Smooth muscle cell (in vitro differentiated cells): ENCODE results near the gene MAMSTR. TPM values are rescaled to one million over a fixed set of nuclear protein-coding genes. Genes with fewer than 3 reads are reported as not detected.

Source experiments
- DNase-seq: peaks from one replicate; lab custom pipeline; 2025; ENCODE audit not compliant: unreplicated experiment; lab: John Stamatoyannopoulos, UW
- H2AFZ ChIP-seq: fragments of 200-600 bp; sonication (generic); 2 replicates; pipeline ENCODE4 v1.6.0; 2016; ENCODE audit warnings: antibody characterized with exemption, low read depth, mild to moderate bottlenecking
- H3F3A ChIP-seq: fragments of 200-600 bp; sonication (generic); 2 replicates; pipeline ENCODE4 v1.6.0; 2017; ENCODE audit warnings: antibody characterized with exemption, low read depth
- H3K27ac ChIP-seq: fragments of 200-600 bp; sonication (generic); 2 replicates; pipeline ENCODE4 v1.5.1; 2016; ENCODE audit warnings: low read depth, mild to moderate bottlenecking
- H3K27me3 ChIP-seq: fragments of 200-600 bp; sonication (generic); 2 replicates; pipeline ENCODE4 v1.6.1; 2016; ENCODE audit warnings: low read depth, mild to moderate bottlenecking
- H3K36me3 ChIP-seq: fragments of 200-600 bp; sonication (generic); 2 replicates; pipeline ENCODE4 v1.5.1; 2016; ENCODE audit warnings: low read depth
- H3K4me1 ChIP-seq: fragments of 200-600 bp; sonication (generic); 2 replicates; pipeline ENCODE4 v1.5.1; 2016; ENCODE audit warnings: low read depth
- H3K4me2 ChIP-seq: fragments of 200-600 bp; sonication (generic); 2 replicates; pipeline ENCODE4 v1.6.0; 2016; ENCODE audit warnings: mild to moderate bottlenecking
- H3K4me3 ChIP-seq: fragments of 200-600 bp; sonication (generic); 2 replicates; pipeline ENCODE4 v1.5.1; 2016; ENCODE audit warnings: mild to moderate bottlenecking
- H3K79me2 ChIP-seq: fragments of 200-600 bp; sonication (generic); 2 replicates; pipeline ENCODE4 v1.6.0; 2016; ENCODE audit warnings: low read depth, mild to moderate bottlenecking
- H3K9ac ChIP-seq: fragments of 200-600 bp; sonication (generic); 2 replicates; pipeline ENCODE4 v1.6.0; 2016; ENCODE audit warnings: low read depth
- H3K9me3 ChIP-seq: fragments of 200-600 bp; sonication (generic); replicated peaks from 2 replicates; pipeline ENCODE4 v1.5.1; 2016; ENCODE audit warnings: low read depth
- H4K20me1 ChIP-seq: fragments of 200-600 bp; sonication (generic); 2 replicates; pipeline ENCODE4 v1.6.0; 2016; ENCODE audit warnings: low read depth
- WGBS: methylation state at CpG from one replicate; pipeline ENCODE4 v1.1.7; 2016; ENCODE audit warnings: low lambda C conversion rate; 5-methylcytosine and 5-hydroxymethylcytosine counted together
- polyA plus RNA-seq: library from polyadenylated mRNA; unstranded; fragments of >200 nt; fragmentation: Nextera tagmentation; extraction: Ambion mirVana; gene quantifications from 2 replicates; pipeline ENCODE4 v1.2.1, GENCODE V29; 2016
- total RNA-seq: library from RNA; depleted of rRNA; stranded (reverse); fragments of >200 nt; gene quantifications from 2 replicates; pipeline ENCODE4 v1.2.3, GENCODE V29; 2014
- TF ChIP-seq, protein P1 (sequence below): fragments of 200-600 bp; sonication (generic); IDR thresholded peaks from 2 replicates; pipeline ENCODE4 v1.5.1; 2017; ENCODE audit warnings: borderline replicate concordance, mild to moderate bottlenecking, antibody characterized with exemption; ENCODE audit not compliant: insufficient read depth, poor library complexity, severe bottlenecking

Gene MAMSTR
- total and polyA plus RNA-seq, 2 experiments from 2014 or later: 0.58 to 3.9 TPM

GRCh38 chr19:48664476-48664875 lies 55.0 kb downstream of the MAMSTR start:
- Histone ChIP-seq H3K27me3 (no peaks in the 10 kb centered on the region), H3K9ac (no peak overlapping the region), H3K27ac (no peak overlapping the region), H3K4me1 (no peaks in the 10 kb centered on the region), H3F3A (no peaks in the 10 kb centered on the region), H4K20me1 (no peaks in the 10 kb centered on the region), H3K4me3 (no peak overlapping the region), H3K4me2 (no peak overlapping the region), H3K36me3 (no peaks in the 10 kb centered on the region), H2AFZ (no peak overlapping the region), H3K9me3 (no peaks in the 10 kb centered on the region), H3K79me2 (no peaks in the 10 kb centered on the region)
- TF ChIP-seq, protein P1, sequence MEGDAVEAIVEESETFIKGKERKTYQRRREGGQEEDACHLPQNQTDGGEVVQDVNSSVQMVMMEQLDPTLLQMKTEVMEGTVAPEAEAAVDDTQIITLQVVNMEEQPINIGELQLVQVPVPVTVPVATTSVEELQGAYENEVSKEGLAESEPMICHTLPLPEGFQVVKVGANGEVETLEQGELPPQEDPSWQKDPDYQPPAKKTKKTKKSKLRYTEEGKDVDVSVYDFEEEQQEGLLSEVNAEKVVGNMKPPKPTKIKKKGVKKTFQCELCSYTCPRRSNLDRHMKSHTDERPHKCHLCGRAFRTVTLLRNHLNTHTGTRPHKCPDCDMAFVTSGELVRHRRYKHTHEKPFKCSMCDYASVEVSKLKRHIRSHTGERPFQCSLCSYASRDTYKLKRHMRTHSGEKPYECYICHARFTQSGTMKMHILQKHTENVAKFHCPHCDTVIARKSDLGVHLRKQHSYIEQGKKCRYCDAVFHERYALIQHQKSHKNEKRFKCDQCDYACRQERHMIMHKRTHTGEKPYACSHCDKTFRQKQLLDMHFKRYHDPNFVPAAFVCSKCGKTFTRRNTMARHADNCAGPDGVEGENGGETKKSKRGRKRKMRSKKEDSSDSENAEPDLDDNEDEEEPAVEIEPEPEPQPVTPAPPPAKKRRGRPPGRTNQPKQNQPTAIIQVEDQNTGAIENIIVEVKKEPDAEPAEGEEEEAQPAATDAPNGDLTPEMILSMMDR: no peak
- DNase-seq: no peak
- WGBS: 86% methylated on average over 14 of the region's 14 CpGs

DNA sequence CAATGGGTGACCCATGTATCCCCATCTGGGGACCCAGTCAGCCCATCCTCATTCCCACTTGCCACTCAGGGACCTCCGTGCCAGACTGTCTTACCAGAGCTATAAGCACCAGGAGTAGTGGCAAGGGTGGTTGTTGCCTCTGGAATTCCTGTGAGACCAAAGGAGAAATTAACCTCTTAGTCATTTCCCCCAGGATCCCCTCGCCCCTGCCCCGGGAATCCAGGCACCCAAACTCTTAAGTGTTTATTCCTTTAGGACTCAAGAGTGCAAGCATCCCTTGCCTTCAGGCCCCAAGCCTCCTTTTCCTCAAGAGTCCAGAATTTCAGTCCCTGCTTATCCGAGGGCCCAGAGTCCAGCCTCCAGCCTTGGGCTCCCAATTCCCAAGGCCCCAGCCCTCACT lies 55.9 kb downstream of the MAMSTR start:
- 83% methylated on average over 4 of the region's 4 CpGs for WGBS
- H3F3A ChIP-seq: no peaks in the 10 kb centered on the region
- H3K9me3 ChIP-seq: no peaks in the 10 kb centered on the region
- H3K79me2 ChIP-seq: no peaks in the 10 kb centered on the region
- no peak overlapping the region for H2AFZ ChIP-seq
- no peak overlapping the region for H3K4me2 ChIP-seq
- TF ChIP-seq, protein P1: no peak
- no peaks in the 10 kb centered on the region for H4K20me1 ChIP-seq
- no peak overlapping the region for H3K9ac ChIP-seq
- H3K4me1 ChIP-seq: no peaks in the 10 kb centered on the region
- H3K36me3 ChIP-seq: no peaks in the 10 kb centered on the region
- no peak for DNase-seq
- H3K27me3 ChIP-seq: no peaks in the 10 kb centered on the region
- no peak overlapping the region for H3K27ac ChIP-seq
- no peak overlapping the region for H3K4me3 ChIP-seq

Other genes starting within 250 kb of the MAMSTR start
- gene LMTK3, start 207.9 kb downstream of the MAMSTR start, total RNA-seq: 1.1 and 3.1 TPM in 2 replicates
- gene LMTK3, start 207.9 kb downstream of the MAMSTR start, polyA plus RNA-seq: 0.66 and 1.8 TPM in 2 replicates
- 1.7 TPM in 1 of 2 replicates, not detected in the other for gene SULT2B1, start 167.6 kb downstream of the MAMSTR start, total RNA-seq
- gene SULT2B1, start 167.6 kb downstream of the MAMSTR start, polyA plus RNA-seq: 0.13 and 2.3 TPM in 2 replicates
- gene SPACA4, start 113.0 kb downstream of the MAMSTR start, total RNA-seq: not detected in 2 replicates
- gene SPACA4, start 113.0 kb downstream of the MAMSTR start, polyA plus RNA-seq: 0.43 TPM in 1 of 2 replicates, not detected in the other
- 0.49 and 0.72 TPM in 2 replicates for gene FAM83E, start 104.6 kb downstream of the MAMSTR start, total RNA-seq
- 0.49 and 2.0 TPM in 2 replicates for gene FAM83E, start 104.6 kb downstream of the MAMSTR start, polyA plus RNA-seq
- gene RPL18, start 100.5 kb downstream of the MAMSTR start, total RNA-seq: 1,279 and 1,519 TPM in 2 replicates
- gene RPL18, start 100.5 kb downstream of the MAMSTR start, polyA plus RNA-seq: 666 and 762 TPM in 2 replicates
- 4.0 and 8.2 TPM in 2 replicates for gene SPHK2, start 100.2 kb downstream of the MAMSTR start, total RNA-seq
- gene SPHK2, start 100.2 kb downstream of the MAMSTR start, polyA plus RNA-seq: 9.3 and 13.8 TPM in 2 replicates
- 3.5 and 4.5 TPM in 2 replicates for gene DBP, start 82.3 kb downstream of the MAMSTR start, total RNA-seq
- gene DBP, start 82.3 kb downstream of the MAMSTR start, polyA plus RNA-seq: 6.9 and 11.3 TPM in 2 replicates
- gene CA11, start 73.5 kb downstream of the MAMSTR start, total RNA-seq: 0.09 and 1.7 TPM in 2 replicates
- gene CA11, start 73.5 kb downstream of the MAMSTR start, polyA plus RNA-seq: 6.9 and 9.5 TPM in 2 replicates
- not detected in 2 replicates for gene NTN5, start 46.7 kb downstream of the MAMSTR start, total RNA-seq
- 0.22 TPM in 1 of 2 replicates, not detected in the other for gene NTN5, start 46.7 kb downstream of the MAMSTR start, polyA plus RNA-seq
- gene FUT2, start 23.8 kb downstream of the MAMSTR start, total RNA-seq: 0.27 and 1.1 TPM in 2 replicates
- 0.18 and 0.54 TPM in 2 replicates for gene FUT2, start 23.8 kb downstream of the MAMSTR start, polyA plus RNA-seq
- gene RASIP1, start 20.9 kb upstream of the MAMSTR start, total RNA-seq: 0.27 and 0.81 TPM in 2 replicates
- gene RASIP1, start 20.9 kb upstream of the MAMSTR start, polyA plus RNA-seq: 2.7 and 3.5 TPM in 2 replicates
- gene IZUMO1, start 27.2 kb upstream of the MAMSTR start, total RNA-seq: 0.45 TPM in 1 of 2 replicates, not detected in the other
- not detected in 2 replicates for gene IZUMO1, start 27.2 kb upstream of the MAMSTR start, polyA plus RNA-seq
- gene FUT1, start 32.9 kb upstream of the MAMSTR start, total RNA-seq: 0.58 TPM in 2 replicates
- gene FUT1, start 32.9 kb upstream of the MAMSTR start, polyA plus RNA-seq: 0.51 and 1.8 TPM in 2 replicates
- not detected in 2 replicates for gene FGF21, start 35.8 kb upstream of the MAMSTR start, total RNA-seq
- not detected in 2 replicates for gene FGF21, start 35.8 kb upstream of the MAMSTR start, polyA plus RNA-seq
- 11.8 and 24.9 TPM in 2 replicates for gene BCAT2, start 91.3 kb upstream of the MAMSTR start, total RNA-seq
- 30.9 and 45.4 TPM in 2 replicates for gene BCAT2, start 91.3 kb upstream of the MAMSTR start, polyA plus RNA-seq
- gene HSD17B14, start 116.8 kb upstream of the MAMSTR start, total RNA-seq: 14.8 and 19.3 TPM in 2 replicates
- 16.4 and 16.9 TPM in 2 replicates for gene HSD17B14, start 116.8 kb upstream of the MAMSTR start, polyA plus RNA-seq
- 2.6 and 4.4 TPM in 2 replicates for gene PLEKHA4, start 148.9 kb upstream of the MAMSTR start, total RNA-seq
- 32.6 and 39.2 TPM in 2 replicates for gene PLEKHA4, start 148.9 kb upstream of the MAMSTR start, polyA plus RNA-seq
- gene PPP1R15A, start 152.7 kb upstream of the MAMSTR start, total RNA-seq: 88.5 and 99.3 TPM in 2 replicates
- gene PPP1R15A, start 152.7 kb upstream of the MAMSTR start, polyA plus RNA-seq: 339 and 357 TPM in 2 replicates
- gene TULP2, start 179.0 kb upstream of the MAMSTR start, total RNA-seq: 0.18 TPM in 1 of 2 replicates, not detected in the other
- 1.2 and 1.8 TPM in 2 replicates for gene TULP2, start 179.0 kb upstream of the MAMSTR start, polyA plus RNA-seq
- 146 and 221 TPM in 2 replicates for gene NUCB1, start 180.6 kb upstream of the MAMSTR start, total RNA-seq
- gene NUCB1, start 180.6 kb upstream of the MAMSTR start, polyA plus RNA-seq: 292 and 329 TPM in 2 replicates
- gene DHDH, start 214.0 kb upstream of the MAMSTR start, total RNA-seq: 0.27 TPM in 1 of 2 replicates, not detected in the other
- 0.87 and 1.0 TPM in 2 replicates for gene DHDH, start 214.0 kb upstream of the MAMSTR start, polyA plus RNA-seq
- gene BAX, start 235.2 kb upstream of the MAMSTR start, total RNA-seq: 42.8 and 124 TPM in 2 replicates
- gene BAX, start 235.2 kb upstream of the MAMSTR start, polyA plus RNA-seq: 153 and 185 TPM in 2 replicates
- 5,371 and 5,904 TPM in 2 replicates for gene FTL, start 245.6 kb upstream of the MAMSTR start, total RNA-seq
- 11,768 and 12,053 TPM in 2 replicates for gene FTL, start 245.6 kb upstream of the MAMSTR start, polyA plus RNA-seq